ENCODE data around the gene TBC1D22A. TPM values are rescaled to one million over a fixed set of nuclear protein-coding genes. Genes with fewer than 3 reads are reported as not detected.

TBC1D22A gene
- total RNA-seq, 6 donors from 2014 or later: 27.1 to 48.2 (median 35.3) TPM

DNA sequence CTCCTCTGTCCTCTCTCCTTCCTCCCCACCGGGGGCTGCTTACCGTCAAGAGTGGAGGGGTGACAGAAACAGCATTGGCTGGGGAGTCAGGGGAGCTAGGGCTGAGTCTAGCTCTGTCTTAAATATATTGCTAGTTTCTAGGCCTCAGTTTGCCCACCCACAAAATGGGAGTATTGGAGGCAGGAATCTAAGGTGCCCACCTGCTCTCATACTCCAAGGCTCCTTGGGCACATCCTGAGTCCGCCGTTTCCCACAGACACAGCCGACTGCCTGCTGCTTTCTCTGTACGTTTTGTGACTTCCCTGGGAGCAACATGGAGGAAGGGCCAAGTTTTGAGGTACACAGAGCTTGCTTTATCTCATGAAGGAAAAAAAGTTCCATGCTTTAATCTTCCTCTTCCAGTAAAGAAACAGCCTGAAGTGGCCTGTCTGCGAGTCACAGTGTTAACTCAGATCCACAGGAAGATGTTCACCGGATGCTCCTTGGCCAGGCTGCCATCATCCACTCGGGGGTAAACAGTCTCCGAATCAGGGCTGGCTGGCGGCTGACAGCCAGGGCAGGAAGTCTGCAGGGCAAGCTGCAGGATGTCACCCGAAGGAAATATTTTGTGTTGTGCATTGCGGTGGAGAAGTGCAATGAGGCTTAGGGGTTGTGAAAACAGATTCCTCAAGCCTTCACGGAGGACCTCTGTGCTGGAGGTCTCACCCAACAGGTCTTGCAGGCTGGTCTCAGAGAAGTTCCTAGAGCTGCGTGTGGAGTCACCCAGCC lies 13.4 kb upstream of the TBC1D22A start:
- WGBS, 2 donors: 37 to 38% methylated on average over 7 to 15 of the region's 15 CpGs
- no peak for DNase-seq
- TF ChIP-seq, protein P1, sequence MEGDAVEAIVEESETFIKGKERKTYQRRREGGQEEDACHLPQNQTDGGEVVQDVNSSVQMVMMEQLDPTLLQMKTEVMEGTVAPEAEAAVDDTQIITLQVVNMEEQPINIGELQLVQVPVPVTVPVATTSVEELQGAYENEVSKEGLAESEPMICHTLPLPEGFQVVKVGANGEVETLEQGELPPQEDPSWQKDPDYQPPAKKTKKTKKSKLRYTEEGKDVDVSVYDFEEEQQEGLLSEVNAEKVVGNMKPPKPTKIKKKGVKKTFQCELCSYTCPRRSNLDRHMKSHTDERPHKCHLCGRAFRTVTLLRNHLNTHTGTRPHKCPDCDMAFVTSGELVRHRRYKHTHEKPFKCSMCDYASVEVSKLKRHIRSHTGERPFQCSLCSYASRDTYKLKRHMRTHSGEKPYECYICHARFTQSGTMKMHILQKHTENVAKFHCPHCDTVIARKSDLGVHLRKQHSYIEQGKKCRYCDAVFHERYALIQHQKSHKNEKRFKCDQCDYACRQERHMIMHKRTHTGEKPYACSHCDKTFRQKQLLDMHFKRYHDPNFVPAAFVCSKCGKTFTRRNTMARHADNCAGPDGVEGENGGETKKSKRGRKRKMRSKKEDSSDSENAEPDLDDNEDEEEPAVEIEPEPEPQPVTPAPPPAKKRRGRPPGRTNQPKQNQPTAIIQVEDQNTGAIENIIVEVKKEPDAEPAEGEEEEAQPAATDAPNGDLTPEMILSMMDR (IDR thresholded peaks at IDR 0.05): no peak
- TF ChIP-seq POLR2A (IDR thresholded peaks at IDR 0.05) (no peak), EP300 (IDR thresholded peaks at IDR 0.05) (peak in 1 of 4 donors; percentile 28), POLR2AphosphoS5 (IDR thresholded peaks at IDR 0.05) (peak; percentile 50 to 58)
- peaks cover 42 to 49% (median 45%) of the 10 kb centered on the region in 4 donors for H3K4me1 ChIP-seq
- no peak overlapping the region for H3K4me3 ChIP-seq
- H3K27ac ChIP-seq: peak overlapping the region; percentile 16 to 70 (median 50)
- no peak for ATAC-seq (ENCODE audit: low FRiP score in 2 of 2)
- no peaks in the 10 kb centered on the region for H3K36me3 ChIP-seq
- H3K27me3 ChIP-seq: no peaks in the 10 kb centered on the region
- no peaks in the 10 kb centered on the region for H3K9me3 ChIP-seq

DNA sequence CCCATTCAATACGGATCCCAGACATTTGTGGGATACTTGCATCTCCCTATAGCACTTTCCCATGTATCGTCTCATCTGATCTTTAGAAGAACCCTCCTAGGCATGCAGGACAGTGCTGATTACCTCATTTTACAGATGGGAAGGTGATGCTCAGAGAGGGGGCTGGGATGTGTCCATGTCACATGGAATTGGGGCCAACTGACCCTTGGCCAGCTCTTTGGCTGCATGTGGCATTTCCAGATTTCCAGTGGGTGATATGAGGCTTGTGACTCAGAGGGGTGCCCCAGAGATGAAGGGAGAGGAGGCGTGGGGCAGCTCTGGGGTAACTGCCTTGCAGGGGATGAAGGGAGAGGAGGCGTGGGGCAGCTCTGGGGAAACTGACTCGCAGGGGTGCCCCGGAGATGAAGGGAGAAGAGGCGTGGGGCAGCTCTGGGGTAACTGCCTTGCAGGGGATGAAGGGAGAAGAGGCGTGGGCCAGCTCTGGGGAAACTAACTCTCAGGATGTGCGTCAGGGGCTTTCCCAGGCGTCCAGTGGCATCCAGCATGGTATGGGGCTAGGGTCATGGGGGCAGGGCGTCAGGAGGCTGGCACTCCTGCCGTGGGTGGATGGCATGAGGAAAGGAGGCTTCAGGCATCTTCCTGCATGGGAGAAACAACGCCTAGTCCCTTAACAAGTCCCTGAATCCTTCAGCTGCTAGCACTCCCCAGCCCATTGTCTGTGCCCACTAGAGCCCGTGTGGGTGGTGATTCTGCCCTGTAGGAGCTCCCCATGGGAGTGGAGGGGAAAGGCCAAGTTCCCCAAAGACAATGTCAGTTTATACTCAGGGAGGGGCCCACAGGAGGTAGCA lies 12.5 kb upstream of the TBC1D22A start:
- TF ChIP-seq EP300 (IDR thresholded peaks at IDR 0.05) (no peak), POLR2A (IDR thresholded peaks at IDR 0.05) (no peak), POLR2AphosphoS5 (IDR thresholded peaks at IDR 0.05) (no peak)
- TF ChIP-seq, protein P1 (IDR thresholded peaks at IDR 0.05): no peak
- WGBS, 2 donors: 69 to 78% methylated on average over 12 to 14 of the region's 14 CpGs
- Histone ChIP-seq H3K4me3 (no peak overlapping the region), H3K9me3 (no peaks in the 10 kb centered on the region), H3K27ac (peak overlapping the region; percentile 27 to 70 (median 50)), H3K27me3 (no peaks in the 10 kb centered on the region), H3K4me1 (peaks cover 50 to 57% (median 53%) of the 10 kb centered on the region in 4 donors), H3K36me3 (no peaks in the 10 kb centered on the region)
- DNase-seq: no peak
- ATAC-seq (ENCODE audit: low FRiP score in 2 of 2): no peak

- TF ChIP-seq, protein P1 (IDR thresholded peaks at IDR 0.05): no peak
- TF ChIP-seq EP300 (IDR thresholded peaks at IDR 0.05) (no peak), POLR2A (IDR thresholded peaks at IDR 0.05) (no peak)
- no peaks in the 10 kb centered on the region for H3K9me3 ChIP-seq
- H3K4me1 ChIP-seq: peaks cover 53 to 60% (median 55%) of the 10 kb centered on the region in 4 donors
- 80 to 88% methylated on average over 5 of the region's 5 CpGs for WGBS, 2 donors
- H3K4me3 ChIP-seq: no peak overlapping the region
- DNase-seq (no peak), ATAC-seq (ENCODE audit: low FRiP score in 2 of 2) (no peak)
- no peaks in the 10 kb centered on the region for H3K36me3 ChIP-seq
- H3K27me3 ChIP-seq: no peaks in the 10 kb centered on the region
- peak overlapping the region in 3 of 4 donors; percentile 27 to 70 (median 40) for H3K27ac ChIP-seq
Observed at GRCh38 chr22:46750530-46750800, 12.0 kb upstream of the TBC1D22A start.

GRCh38 chr22:46750863-46751443 lies 11.5 kb upstream of the TBC1D22A start:
- peaks cover 53 to 60% (median 55%) of the 10 kb centered on the region in 4 donors for H3K4me1 ChIP-seq
- ATAC-seq (ENCODE audit: low FRiP score in 2 of 2) (no peak), DNase-seq (no peak)
- H3K27ac ChIP-seq: peak overlapping the region in 3 of 4 donors; percentile 27 to 70 (median 40)
- TF ChIP-seq, protein P1 (IDR thresholded peaks at IDR 0.05): no peak
- TF ChIP-seq POLR2A (IDR thresholded peaks at IDR 0.05) (no peak), EP300 (IDR thresholded peaks at IDR 0.05) (no peak), POLR2AphosphoS5 (IDR thresholded peaks at IDR 0.05) (no peak)
- WGBS, 2 donors: 31 to 42% methylated on average over 10 to 12 of the region's 12 CpGs
- H3K4me3 ChIP-seq: no peak overlapping the region
- H3K9me3 ChIP-seq: peaks cover 0 to 4% (median 0%) of the 10 kb centered on the region in 4 donors
- no peaks in the 10 kb centered on the region for H3K27me3 ChIP-seq
- no peaks in the 10 kb centered on the region for H3K36me3 ChIP-seq

All from upper lobe of left lung (tissue), 6 donors.